HG03064 (cell line): ENCODE measurements around the gene NUP93.
"Not testable (repeated sequence)": the region's sequence is repeated elsewhere in the genome, so short reads cannot be mapped to it uniquely, and the experiment has no call there.

ENCODE experiments used
- ATAC-seq: cut with Tn5 transposase; IDR thresholded peaks from one replicate; pipeline ENCODE4 v1.9.1; 2021; ENCODE audit warnings: low read depth; ENCODE audit not compliant: unreplicated experiment

Gene NUP93

GRCh38 chr16:56862776-56863175 is 132.8 kb downstream of the NUP93 start:
- ATAC-seq: no peak

- no peak for ATAC-seq
Measured at GRCh38 chr16:56864960-56865359, 135.0 kb downstream of the NUP93 start, which contains the start of gene SLC12A3. SLC12A3 (plus strand) TSS chr16:56865207; CDS start chr16:56865236, 29 bp downstream.

GRCh38 chr16:56865394-56866062 is 135.6 kb downstream of the NUP93 start:
- no peak for ATAC-seq

GRCh38 chr16:56866955-56867830 is 137.3 kb downstream of the NUP93 start:
- ATAC-seq: no peak

GRCh38 chr16:56868175-56868574 is 138.2 kb downstream of the NUP93 start:
- no peak for ATAC-seq

GRCh38 chr16:56868766-56869165 is 138.8 kb downstream of the NUP93 start:
- ATAC-seq: not testable (repeated sequence)

- ATAC-seq: no peak
Measured at GRCh38 chr16:56869513-56870275, 139.8 kb downstream of the NUP93 start.

GRCh38 chr16:56870276-56870888 is 140.5 kb downstream of the NUP93 start:
- no peak for ATAC-seq

- ATAC-seq: no peak
Measured at GRCh38 chr16:56871172-56871593, 141.3 kb downstream of the NUP93 start.

- ATAC-seq: no peak
Measured at GRCh38 chr16:56872863-56873391, 143.0 kb downstream of the NUP93 start.

GRCh38 chr16:56874800-56875199 is 144.9 kb downstream of the NUP93 start:
- ATAC-seq: no peak

- no peak for ATAC-seq
Measured at GRCh38 chr16:56876048-56876447, 146.1 kb downstream of the NUP93 start.

- ATAC-seq: no peak
Measured at GRCh38 chr16:56877486-56878182, 147.7 kb downstream of the NUP93 start.

GRCh38 chr16:56878282-56878854 is 148.4 kb downstream of the NUP93 start:
- no peak for ATAC-seq

- no peak for ATAC-seq
Measured at GRCh38 chr16:56879276-56879675, 149.3 kb downstream of the NUP93 start.

GRCh38 chr16:56880176-56880575 is 150.2 kb downstream of the NUP93 start:
- no peak for ATAC-seq

GRCh38 chr16:56880685-56881084 is 150.8 kb downstream of the NUP93 start:
- ATAC-seq: no peak

- no peak for ATAC-seq
Measured at GRCh38 chr16:56882077-56882800, 152.3 kb downstream of the NUP93 start.

GRCh38 chr16:56883586-56883985 is 153.7 kb downstream of the NUP93 start:
- no peak for ATAC-seq
